GM19328 (cell line): Measurements from ENCODE around the gene PLLP.

ENCODE experiments used
- ATAC-seq: cut with Tn5 transposase; IDR thresholded peaks from one replicate; pipeline ENCODE4 v1.9.1; 2021; ENCODE audit warnings: mild to moderate bottlenecking, moderate library complexity; ENCODE audit not compliant: unreplicated experiment

Gene PLLP

GRCh38 chr16:57257455-57258070 is 26.9 kb downstream of the PLLP start:
- ATAC-seq = no peak

- no peak for ATAC-seq
These were observed 27.7 kb downstream of the PLLP start for GRCh38 chr16:57256601-57257395.

- no peak for ATAC-seq
These were observed 28.6 kb downstream of the PLLP start for GRCh38 chr16:57255686-57256415.

GRCh38 chr16:57253466-57253865 is 31.0 kb downstream of the PLLP start:
- ATAC-seq = no peak

GRCh38 chr16:57252148-57252721 is 32.2 kb downstream of the PLLP start:
- ATAC-seq = no peak

DNA sequence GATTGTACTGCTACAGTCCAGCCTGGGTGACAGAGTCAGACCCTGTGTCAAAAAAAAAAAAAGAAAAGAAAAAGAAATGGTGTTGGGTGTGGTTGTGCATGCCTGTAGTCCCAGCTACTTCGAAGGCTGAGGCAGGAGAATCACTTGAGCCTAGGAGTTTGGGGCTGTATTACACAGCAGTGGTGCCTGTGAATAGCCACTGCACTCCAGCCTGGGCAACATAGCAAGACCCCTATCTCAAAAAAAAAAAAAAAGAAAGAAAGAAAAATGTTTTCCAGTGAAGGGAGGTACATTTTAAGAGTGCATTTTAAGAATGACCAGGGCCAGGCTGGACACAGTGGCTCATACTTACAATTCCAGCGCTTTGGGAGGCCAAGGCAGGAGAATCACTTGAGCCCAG is 33.1 kb downstream of the PLLP start:
- no peak for ATAC-seq

DNA sequence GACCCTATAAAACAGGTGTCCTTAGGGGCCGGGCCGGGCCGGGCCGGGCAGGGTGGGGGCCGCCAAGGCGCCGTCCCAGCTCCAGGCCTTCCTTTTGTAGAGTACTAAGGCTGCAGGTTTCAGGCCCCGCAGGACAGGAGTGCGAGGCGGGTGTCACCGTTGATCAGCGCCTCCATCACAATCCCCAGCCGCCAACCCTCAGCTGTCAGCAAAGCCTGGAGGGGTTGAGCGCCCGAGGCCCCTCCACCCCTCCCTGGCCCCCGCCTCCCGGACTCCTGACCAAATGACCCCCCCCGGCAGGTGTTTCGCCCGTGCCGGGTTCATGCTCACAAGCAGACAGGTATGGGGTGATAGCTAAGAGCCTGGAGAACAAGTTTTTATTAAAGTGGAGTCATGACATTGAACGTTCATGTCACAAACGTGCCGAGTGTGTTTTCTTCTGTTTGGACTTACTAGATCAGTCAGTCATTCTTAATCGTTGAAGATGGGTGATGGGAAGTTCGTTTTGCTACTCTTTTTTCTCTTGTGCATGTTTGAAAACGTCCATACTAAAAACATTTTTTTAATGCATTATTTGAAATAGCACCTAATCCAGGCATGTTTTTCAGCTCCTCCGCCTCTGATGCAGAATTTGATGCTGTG is 38.9 kb downstream of the PLLP start:
- ATAC-seq = no peak

DNA sequence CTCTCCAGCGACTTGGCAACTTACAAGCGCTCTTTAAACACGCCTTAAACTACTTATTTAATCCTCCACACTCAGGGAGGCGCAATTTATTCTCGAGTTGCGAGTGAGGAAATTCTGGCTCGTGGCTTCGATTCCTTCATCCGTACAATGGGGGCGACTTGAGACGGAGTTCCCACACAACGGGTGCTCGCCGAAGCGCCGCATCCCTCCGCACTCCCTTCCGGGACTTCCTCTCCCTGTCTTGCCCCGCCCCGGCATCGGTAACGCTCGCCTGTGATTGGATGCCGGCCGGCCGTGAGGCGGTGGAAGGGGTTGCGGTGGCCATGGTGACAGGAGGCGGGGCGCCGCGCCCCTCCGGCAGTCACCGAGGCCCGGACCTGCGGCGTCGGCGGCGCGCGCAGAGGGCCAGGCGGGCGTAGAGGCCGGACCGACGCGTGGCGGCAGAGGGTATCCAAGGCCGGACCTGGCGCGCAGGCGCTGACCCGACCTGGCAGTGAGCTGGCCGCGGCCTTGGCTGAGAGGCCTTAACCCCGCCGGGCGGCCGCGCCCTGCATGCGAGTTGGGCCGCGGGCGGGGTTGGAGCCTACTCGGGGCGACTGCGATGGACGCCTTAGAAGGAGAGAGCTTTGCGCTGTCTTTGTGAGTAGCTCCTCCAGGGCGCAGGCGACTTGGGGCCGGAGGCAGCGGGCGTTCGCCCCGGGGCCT is 39.6 kb downstream of the PLLP start, which contains the start of gene ARL2BP:
ARL2BP (plus strand) TSS at position 493 of the 705 bp plus-strand sequence; CDS start at position 602, 109 bp downstream.
- ATAC-seq = peak; percentile 94

DNA sequence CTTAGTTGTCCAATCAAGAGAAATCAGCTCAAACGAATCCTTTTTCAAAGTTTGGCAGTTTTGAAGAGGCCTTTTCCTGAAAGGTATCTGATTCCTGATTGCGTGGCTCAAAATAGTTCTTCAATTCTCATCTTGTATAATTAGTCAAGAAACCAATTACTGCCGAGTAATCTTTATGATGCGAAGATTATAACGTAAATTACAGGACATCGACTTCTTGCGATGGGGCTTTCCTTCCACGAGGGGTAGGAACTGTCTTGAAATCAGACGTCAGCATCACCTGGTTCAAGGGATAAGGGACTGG is 40.1 kb downstream of the PLLP start:
- ATAC-seq = no peak

- ATAC-seq = no peak
These were observed 41.8 kb downstream of the PLLP start for GRCh38 chr16:57242650-57243049.

DNA sequence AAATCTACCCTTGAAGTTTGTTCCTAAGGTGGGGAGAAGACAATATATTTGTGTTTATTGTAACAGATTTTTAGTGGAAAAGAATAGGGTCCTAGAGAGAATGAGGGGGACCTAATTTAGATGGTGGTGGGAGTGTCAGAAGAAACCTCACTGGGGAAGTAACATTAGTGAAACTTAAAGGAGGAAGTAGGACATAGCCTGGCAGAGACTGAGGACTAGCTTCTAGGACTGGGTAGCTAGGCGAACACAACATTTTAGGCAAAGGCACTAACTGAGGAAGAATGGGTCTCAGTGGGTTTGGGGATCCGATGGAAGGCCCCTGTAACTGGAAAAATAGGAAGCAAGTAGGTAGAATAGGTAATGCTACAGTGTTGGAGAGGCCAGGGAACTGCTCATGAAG is 43.6 kb downstream of the PLLP start:
- no peak for ATAC-seq

GRCh38 chr16:57239107-57239506 is 45.4 kb downstream of the PLLP start:
- ATAC-seq = no peak

- no peak for ATAC-seq
These were observed 45.8 kb downstream of the PLLP start for GRCh38 chr16:57238682-57239081.

DNA sequence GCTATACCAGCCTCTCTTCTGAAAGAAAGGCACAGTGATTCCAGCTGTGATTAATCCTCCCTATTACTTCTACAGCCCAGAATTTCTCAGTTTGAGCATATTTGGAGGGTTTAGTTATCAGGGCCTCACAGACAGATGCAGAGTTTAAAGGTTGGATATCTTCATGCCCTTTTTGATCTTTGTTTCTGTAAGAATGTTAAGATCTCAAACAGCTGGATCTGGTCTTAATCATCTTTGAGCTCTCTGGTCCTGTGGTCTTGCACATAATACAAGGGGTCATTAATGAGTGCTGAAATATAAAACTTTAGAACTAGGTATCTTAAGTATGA is 48.5 kb downstream of the PLLP start:
- no peak for ATAC-seq

GRCh38 chr16:57235128-57236021 is 49.1 kb downstream of the PLLP start:
- ATAC-seq = no peak

- ATAC-seq = no peak
These were observed 49.8 kb downstream of the PLLP start for GRCh38 chr16:57234707-57235092.

DNA sequence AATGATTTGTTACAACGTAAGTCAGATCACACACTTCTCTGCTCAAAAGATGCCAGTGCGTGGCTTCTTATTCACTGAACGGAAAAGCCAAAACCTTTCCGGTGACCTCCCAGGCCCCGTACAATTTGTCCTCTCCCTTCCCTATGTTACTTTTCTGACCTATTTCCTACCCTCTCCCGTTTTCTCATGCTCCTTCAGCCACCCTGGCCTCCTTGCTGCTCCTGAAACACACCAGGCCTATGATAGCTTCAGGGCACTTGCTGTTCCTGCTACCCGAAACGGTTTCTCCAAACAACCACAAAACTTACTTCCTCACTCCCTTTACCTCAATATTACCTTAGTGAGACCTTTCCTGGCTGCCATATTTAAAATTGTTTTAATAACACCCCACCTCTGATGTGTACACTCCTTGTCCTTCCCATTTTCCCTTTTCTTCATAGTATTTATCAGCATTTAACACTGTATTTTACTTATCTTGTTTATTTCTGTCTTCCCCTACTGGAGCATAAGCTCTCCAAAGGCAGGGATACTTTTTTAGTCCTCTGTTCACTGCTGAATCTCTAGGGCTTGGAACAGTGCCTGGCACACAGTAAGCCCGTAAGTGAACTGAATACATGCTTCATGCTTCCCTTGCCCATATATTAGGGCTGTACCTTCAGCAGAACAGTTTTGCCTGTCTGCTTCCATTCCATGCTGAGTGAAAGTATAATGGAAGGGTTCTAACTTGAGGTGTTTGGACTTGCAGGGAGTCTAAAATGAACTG is 50.3 kb downstream of the PLLP start:
- no peak for ATAC-seq

GRCh38 chr16:57231821-57232350 is 52.6 kb downstream of the PLLP start:
- no peak for ATAC-seq

DNA sequence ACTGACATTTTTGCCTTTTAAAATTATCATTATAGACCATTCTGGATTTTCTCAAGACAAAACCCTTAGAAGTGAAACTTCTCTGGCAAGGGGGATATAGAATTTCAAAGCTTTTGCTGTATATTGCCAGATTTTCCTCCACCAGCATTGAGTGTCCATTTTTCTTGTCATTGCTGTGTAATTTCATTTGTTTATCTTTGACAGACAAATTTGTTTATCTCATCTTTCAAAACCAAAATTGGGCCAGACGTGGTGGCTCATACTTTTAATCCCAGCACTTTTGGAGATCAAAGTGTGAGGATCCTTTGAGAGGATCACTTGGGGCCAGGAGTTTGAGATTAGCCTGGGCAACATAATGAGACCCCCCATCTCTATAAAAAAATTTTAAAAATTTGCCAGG is 55.4 kb downstream of the PLLP start:
- ATAC-seq = no peak
